Measurements from ENCODE around the gene TRANK1.

Gene TRANK1

DNA sequence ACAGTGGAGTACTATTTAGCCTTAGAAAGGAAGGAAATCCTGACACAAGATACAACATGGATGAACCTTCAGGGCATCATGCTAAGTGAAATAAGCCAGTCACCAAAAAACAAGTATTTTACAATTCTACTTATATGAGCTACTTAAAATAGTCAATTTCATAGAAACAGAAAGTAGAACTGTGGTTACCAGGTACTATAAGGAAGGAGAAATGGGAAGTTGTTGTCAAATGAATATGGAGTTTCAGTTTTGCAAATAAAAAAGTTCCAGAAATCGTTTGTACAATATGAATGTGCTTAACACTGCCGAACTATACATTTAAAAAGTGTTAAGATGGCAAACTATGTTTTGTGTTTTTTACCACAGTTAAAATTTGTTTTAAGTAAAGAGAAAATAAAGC lies 26.8 kb downstream of the TRANK1 start:
- Histone ChIP-seq H3K9me3 (ENCODE audit: insufficient read depth, low read length) (peaks cover 15% of the 10 kb centered on the region), H3K36me3 (ENCODE audit: insufficient read depth, insufficient read length, low read length) (no peaks in the 10 kb centered on the region), H3K4me1 (ENCODE audit: insufficient read depth, insufficient read length) (no peaks in the 10 kb centered on the region), H3K27me3 (ENCODE audit: insufficient read depth, insufficient read length) (no peaks in the 10 kb centered on the region), H3K4me3 (ENCODE audit: insufficient read length, low read depth) (no peak overlapping the region), H3K9ac (ENCODE audit: insufficient read length, low read depth) (no peak overlapping the region)
- TF ChIP-seq SUZ12 (IDR thresholded peaks at IDR 0.05; ENCODE audit: extremely low read depth, insufficient read depth, insufficient read length) (no peak), ZNF274 (IDR thresholded peaks at IDR 0.05; ENCODE audit: low read depth, low read length) (no peak), YY1 (IDR thresholded peaks at IDR 0.05; ENCODE audit: insufficient read depth, insufficient read length) (no peak)
- DNase-seq (ENCODE audit: low read depth, low spot score), result no peak

DNA sequence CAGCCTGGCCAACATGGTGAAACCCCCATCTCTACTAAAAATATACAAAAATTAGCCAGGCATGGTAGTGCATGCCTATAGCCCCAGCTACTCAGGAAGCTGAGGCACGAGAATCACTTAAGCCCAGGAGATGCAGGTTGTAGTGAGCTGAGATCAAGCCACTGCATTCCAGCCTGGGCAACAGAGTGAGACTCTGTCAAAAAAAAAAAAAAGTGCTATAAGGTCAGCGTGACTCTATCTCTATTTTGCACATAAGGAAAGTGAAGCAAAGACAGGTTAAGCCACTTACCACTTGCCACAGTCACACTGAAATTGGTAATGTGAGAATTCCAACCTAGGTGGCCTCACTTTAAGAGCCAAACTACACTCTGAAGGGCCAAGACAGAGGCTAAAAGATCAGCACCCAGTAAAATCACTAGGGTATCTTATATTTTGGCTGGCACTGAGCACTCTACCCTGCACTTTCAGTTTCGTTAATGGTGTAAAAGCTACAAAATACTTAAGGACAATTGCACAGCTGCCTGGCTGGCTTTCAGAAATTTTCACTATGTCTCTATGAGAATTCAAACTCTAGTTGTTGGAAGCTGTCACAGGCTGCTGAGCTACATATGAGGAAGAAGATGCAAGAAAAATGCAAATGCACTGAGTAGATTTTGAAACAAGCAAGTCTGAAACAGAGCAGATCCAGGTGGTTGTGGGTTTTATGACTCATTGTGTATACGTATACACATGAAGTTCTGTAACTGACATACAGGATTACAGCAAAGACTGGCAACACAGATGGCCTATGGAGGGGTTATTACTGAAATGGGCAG lies 32.7 kb downstream of the TRANK1 start:
- DNase-seq (ENCODE audit: low read depth, low spot score), result no peak
- Histone ChIP-seq H3K4me3 (ENCODE audit: insufficient read length, low read depth) (no peak overlapping the region), H3K9ac (ENCODE audit: insufficient read length, low read depth) (no peak overlapping the region), H3K9me3 (ENCODE audit: insufficient read depth, low read length) (no peaks in the 10 kb centered on the region), H3K36me3 (ENCODE audit: insufficient read depth, insufficient read length, low read length) (no peaks in the 10 kb centered on the region), H3K27me3 (ENCODE audit: insufficient read depth, insufficient read length) (no peaks in the 10 kb centered on the region), H3K4me1 (ENCODE audit: insufficient read depth, insufficient read length) (no peaks in the 10 kb centered on the region)
- TF ChIP-seq SUZ12 (IDR thresholded peaks at IDR 0.05; ENCODE audit: extremely low read depth, insufficient read depth, insufficient read length), result no peak
- TF ChIP-seq ZNF274 (IDR thresholded peaks at IDR 0.05; ENCODE audit: low read depth, low read length), result no peak
- no peak for TF ChIP-seq YY1 (IDR thresholded peaks at IDR 0.05; ENCODE audit: insufficient read depth, insufficient read length)

DNA sequence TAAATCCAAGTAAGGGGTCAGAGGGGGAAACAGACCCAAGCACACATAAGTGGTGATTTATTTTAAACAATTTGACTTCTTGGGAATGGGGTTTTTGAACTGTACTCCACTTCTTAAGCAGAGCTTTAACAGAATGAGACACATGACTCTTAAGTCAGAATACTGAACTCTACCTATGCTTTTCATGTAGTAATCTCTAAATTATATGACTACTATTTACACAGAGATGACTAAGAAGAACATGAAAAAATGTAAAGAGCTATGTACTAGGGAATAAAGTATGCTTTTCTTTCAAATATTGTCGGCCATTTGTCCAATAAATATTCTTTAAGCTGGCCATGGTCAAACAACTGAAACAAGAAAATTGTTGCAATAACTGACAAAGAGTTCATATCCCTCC lies 35.2 kb downstream of the TRANK1 start:
- Histone ChIP-seq H3K36me3 (ENCODE audit: insufficient read depth, insufficient read length, low read length) (no peaks in the 10 kb centered on the region), H3K9ac (ENCODE audit: insufficient read length, low read depth) (no peak overlapping the region), H3K27me3 (ENCODE audit: insufficient read depth, insufficient read length) (no peaks in the 10 kb centered on the region), H3K4me1 (ENCODE audit: insufficient read depth, insufficient read length) (peaks cover under 1% of the 10 kb centered on the region), H3K4me3 (ENCODE audit: insufficient read length, low read depth) (no peak overlapping the region), H3K9me3 (ENCODE audit: insufficient read depth, low read length) (no peaks in the 10 kb centered on the region)
- no peak for DNase-seq (ENCODE audit: low read depth, low spot score)
- TF ChIP-seq YY1 (IDR thresholded peaks at IDR 0.05; ENCODE audit: insufficient read depth, insufficient read length) (no peak), SUZ12 (IDR thresholded peaks at IDR 0.05; ENCODE audit: extremely low read depth, insufficient read depth, insufficient read length) (no peak), ZNF274 (IDR thresholded peaks at IDR 0.05; ENCODE audit: low read depth, low read length) (no peak)

DNA sequence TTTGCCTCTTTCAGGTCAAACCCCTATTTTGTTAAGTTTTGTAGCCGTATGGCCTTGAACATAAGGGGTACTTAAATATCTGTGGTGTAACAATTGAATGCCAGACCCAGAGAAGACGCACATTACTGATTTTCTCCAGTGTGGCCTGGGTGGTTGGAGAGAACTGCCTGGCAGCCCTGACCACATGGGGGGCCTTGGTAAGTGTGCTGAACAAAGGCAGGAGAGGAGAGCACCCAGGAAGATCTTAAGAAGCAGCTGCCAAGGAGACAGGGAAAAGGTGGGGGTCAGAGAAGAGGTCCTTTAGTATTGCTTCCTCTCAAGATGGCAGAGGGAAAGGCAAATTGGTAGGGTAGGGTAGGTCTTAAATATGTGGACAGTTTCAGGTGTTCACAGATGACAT lies 35.7 kb downstream of the TRANK1 start:
- DNase-seq (ENCODE audit: low read depth, low spot score), result no peak
- TF ChIP-seq ZNF274 (IDR thresholded peaks at IDR 0.05; ENCODE audit: low read depth, low read length), result no peak
- TF ChIP-seq YY1 (IDR thresholded peaks at IDR 0.05; ENCODE audit: insufficient read depth, insufficient read length), result no peak
- no peak overlapping the region for H3K4me3 ChIP-seq (ENCODE audit: insufficient read length, low read depth)
- peaks cover 3% of the 10 kb centered on the region for H3K4me1 ChIP-seq (ENCODE audit: insufficient read depth, insufficient read length)
- no peaks in the 10 kb centered on the region for H3K27me3 ChIP-seq (ENCODE audit: insufficient read depth, insufficient read length)
- H3K36me3 ChIP-seq (ENCODE audit: insufficient read depth, insufficient read length, low read length), result no peaks in the 10 kb centered on the region
- H3K9ac ChIP-seq (ENCODE audit: insufficient read length, low read depth), result no peak overlapping the region
- H3K9me3 ChIP-seq (ENCODE audit: insufficient read depth, low read length), result no peaks in the 10 kb centered on the region

DNA sequence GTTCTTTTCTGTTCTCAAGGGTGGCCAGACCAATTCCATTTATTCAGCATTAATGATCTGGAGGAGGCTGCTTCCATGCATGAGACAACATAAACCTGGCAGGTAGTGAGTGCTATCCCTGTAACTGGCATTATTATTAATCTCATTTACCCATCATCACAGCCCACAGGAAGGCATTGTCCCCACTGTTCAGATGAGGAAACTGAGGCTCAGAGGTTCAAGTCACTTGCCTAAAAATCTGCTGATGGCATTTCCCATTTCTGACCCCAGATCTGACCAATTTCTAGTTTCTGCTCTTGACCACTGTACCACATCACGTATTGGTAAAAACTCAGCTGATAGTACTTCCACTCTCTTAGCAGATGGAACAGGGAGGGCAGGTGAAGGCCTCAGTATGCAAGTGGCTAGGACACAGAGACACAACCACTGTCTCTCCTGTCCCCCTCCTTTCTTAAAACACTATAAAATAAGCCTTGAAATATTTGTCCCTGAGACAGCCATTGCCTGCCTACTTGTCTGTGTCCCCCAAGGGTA lies 36.1 kb downstream of the TRANK1 start:
- no peak for TF ChIP-seq SUZ12 (IDR thresholded peaks at IDR 0.05; ENCODE audit: extremely low read depth, insufficient read depth, insufficient read length)
- TF ChIP-seq YY1 (IDR thresholded peaks at IDR 0.05; ENCODE audit: insufficient read depth, insufficient read length), result no peak
- TF ChIP-seq ZNF274 (IDR thresholded peaks at IDR 0.05; ENCODE audit: low read depth, low read length), result no peak
- DNase-seq (ENCODE audit: low read depth, low spot score), result no peak
- no peak overlapping the region for H3K9ac ChIP-seq (ENCODE audit: insufficient read length, low read depth)
- no peaks in the 10 kb centered on the region for H3K9me3 ChIP-seq (ENCODE audit: insufficient read depth, low read length)
- no peaks in the 10 kb centered on the region for H3K36me3 ChIP-seq (ENCODE audit: insufficient read depth, insufficient read length, low read length)
- H3K4me3 ChIP-seq (ENCODE audit: insufficient read length, low read depth), result no peak overlapping the region
- H3K27me3 ChIP-seq (ENCODE audit: insufficient read depth, insufficient read length), result no peaks in the 10 kb centered on the region
- peaks cover 3% of the 10 kb centered on the region for H3K4me1 ChIP-seq (ENCODE audit: insufficient read depth, insufficient read length)

DNA sequence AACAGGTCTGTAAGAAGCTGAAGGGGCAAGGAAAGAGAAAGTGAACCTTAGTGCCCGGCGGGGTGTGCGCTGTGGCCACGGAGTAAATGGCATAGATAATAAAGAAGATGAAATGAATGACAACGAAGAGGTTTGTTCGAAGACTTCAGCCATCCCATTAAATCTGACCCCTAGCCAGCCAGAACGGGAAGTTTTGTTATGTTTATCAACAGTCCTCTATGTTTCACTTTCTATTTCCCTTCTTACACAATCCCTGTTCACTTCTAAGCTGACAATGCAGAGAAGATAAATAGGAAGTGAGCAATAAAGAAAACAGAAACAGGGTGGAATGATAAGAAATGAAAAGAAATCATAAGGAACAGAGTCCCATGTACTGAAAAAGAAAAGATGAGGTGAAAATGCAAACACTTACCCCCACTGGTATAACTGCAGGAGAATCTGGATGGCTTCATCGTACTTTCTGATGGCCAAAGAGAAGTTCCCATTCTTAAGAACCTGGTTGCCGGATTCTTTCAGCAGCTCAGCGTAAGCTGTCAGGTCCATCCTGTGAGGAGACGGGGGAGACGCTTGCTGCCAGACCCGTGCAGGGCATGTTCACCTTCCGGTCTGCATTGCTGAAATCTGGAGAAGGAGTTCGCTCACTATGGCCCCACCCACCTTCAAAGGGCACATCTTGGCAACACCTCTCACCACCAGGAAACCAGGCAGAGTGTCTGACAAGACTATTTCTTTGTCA lies 36.8 kb downstream of the TRANK1 start:
- H3K9ac ChIP-seq (ENCODE audit: insufficient read length, low read depth), result no peak overlapping the region
- H3K27me3 ChIP-seq (ENCODE audit: insufficient read depth, insufficient read length), result no peaks in the 10 kb centered on the region
- TF ChIP-seq YY1 (IDR thresholded peaks at IDR 0.05; ENCODE audit: insufficient read depth, insufficient read length) (no peak), SUZ12 (IDR thresholded peaks at IDR 0.05; ENCODE audit: extremely low read depth, insufficient read depth, insufficient read length) (no peak), ZNF274 (IDR thresholded peaks at IDR 0.05; ENCODE audit: low read depth, low read length) (no peak)
- peaks cover 9% of the 10 kb centered on the region for H3K4me1 ChIP-seq (ENCODE audit: insufficient read depth, insufficient read length)
- no peak for DNase-seq (ENCODE audit: low read depth, low spot score)
- no peaks in the 10 kb centered on the region for H3K9me3 ChIP-seq (ENCODE audit: insufficient read depth, low read length)
- H3K36me3 ChIP-seq (ENCODE audit: insufficient read depth, insufficient read length, low read length), result no peaks in the 10 kb centered on the region
- no peak overlapping the region for H3K4me3 ChIP-seq (ENCODE audit: insufficient read length, low read depth)

DNA sequence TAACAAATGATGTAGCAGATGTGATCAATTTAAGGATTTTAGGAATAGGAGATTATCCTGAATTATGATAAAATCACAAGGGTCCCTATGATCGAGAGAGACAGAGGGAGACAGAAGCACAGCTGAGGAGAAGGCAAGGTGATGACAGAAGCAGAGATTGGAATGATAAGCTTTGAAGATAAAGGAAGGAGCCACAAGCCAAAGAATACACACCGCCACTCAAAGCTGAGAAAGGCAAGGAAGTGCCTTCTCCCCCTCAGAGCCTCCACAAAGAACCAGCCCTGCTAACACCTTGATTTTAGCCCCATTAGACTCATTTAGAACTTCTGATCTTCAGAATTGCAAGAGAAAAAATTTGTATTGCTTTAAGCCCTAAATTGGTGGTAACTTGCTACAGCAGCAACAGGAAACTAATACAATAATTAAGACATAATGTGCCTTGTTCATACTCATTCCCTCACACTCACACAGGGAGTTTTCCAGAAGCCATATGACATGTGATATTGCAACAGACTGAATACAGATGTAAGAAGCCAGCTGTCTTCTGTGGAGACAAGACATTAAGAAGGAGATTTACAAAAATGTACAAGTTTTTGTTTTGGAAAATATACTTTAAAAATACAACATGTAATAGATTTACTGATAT lies 38.2 kb downstream of the TRANK1 start:
- H3K4me1 ChIP-seq (ENCODE audit: insufficient read depth, insufficient read length), result peaks cover 9% of the 10 kb centered on the region
- H3K9ac ChIP-seq (ENCODE audit: insufficient read length, low read depth), result no peak overlapping the region
- DNase-seq (ENCODE audit: low read depth, low spot score), result no peak
- no peaks in the 10 kb centered on the region for H3K9me3 ChIP-seq (ENCODE audit: insufficient read depth, low read length)
- H3K4me3 ChIP-seq (ENCODE audit: insufficient read length, low read depth), result no peak overlapping the region
- TF ChIP-seq YY1 (IDR thresholded peaks at IDR 0.05; ENCODE audit: insufficient read depth, insufficient read length) (no peak), ZNF274 (IDR thresholded peaks at IDR 0.05; ENCODE audit: low read depth, low read length) (no peak), SUZ12 (IDR thresholded peaks at IDR 0.05; ENCODE audit: extremely low read depth, insufficient read depth, insufficient read length) (no peak)
- no peaks in the 10 kb centered on the region for H3K27me3 ChIP-seq (ENCODE audit: insufficient read depth, insufficient read length)
- H3K36me3 ChIP-seq (ENCODE audit: insufficient read depth, insufficient read length, low read length), result no peaks in the 10 kb centered on the region

Measured in NT2/D1 (cell line).